IPS-18c (cell line): ENCODE results near the gene SPATA3.

Experiments
- H3K4me3 ChIP-seq: 2 replicates; pipeline ENCODE4 v1.7.0; 2013; ENCODE audit warnings: low read depth, mild to moderate bottlenecking, low read length, moderate library complexity; ENCODE audit not compliant: insufficient read depth
- H3K9me3 ChIP-seq: one replicate; pipeline ENCODE4 v1.6.1; 2013; ENCODE audit warnings: mild to moderate bottlenecking, low read length, moderate library complexity; ENCODE audit not compliant: control insufficient read depth, insufficient read depth

The SPATA3 gene

DNA sequence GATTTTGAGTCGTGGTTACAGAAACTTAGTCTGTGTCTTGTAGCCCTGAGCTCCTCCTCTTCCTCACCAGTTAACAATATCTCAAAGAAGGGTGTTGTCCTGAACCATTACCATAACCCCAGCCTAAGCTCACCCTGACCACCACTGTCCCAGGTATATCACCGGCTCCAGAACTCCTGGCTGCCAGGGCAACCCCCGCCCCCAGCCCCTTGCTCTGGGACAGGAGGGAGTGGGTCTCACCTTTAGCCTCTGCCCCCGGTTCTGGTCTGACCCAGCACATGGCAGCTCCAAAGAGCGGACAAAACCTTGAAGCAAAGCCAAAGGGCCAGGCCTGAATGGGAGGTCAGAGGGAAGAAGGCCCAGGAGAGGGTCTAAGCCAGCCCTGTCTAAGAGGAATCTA lies 55.2 kb downstream of the SPATA3 start:
- Histone ChIP-seq H3K9me3 (no peaks in the 10 kb centered on the region), H3K4me3 (no peak overlapping the region)

DNA sequence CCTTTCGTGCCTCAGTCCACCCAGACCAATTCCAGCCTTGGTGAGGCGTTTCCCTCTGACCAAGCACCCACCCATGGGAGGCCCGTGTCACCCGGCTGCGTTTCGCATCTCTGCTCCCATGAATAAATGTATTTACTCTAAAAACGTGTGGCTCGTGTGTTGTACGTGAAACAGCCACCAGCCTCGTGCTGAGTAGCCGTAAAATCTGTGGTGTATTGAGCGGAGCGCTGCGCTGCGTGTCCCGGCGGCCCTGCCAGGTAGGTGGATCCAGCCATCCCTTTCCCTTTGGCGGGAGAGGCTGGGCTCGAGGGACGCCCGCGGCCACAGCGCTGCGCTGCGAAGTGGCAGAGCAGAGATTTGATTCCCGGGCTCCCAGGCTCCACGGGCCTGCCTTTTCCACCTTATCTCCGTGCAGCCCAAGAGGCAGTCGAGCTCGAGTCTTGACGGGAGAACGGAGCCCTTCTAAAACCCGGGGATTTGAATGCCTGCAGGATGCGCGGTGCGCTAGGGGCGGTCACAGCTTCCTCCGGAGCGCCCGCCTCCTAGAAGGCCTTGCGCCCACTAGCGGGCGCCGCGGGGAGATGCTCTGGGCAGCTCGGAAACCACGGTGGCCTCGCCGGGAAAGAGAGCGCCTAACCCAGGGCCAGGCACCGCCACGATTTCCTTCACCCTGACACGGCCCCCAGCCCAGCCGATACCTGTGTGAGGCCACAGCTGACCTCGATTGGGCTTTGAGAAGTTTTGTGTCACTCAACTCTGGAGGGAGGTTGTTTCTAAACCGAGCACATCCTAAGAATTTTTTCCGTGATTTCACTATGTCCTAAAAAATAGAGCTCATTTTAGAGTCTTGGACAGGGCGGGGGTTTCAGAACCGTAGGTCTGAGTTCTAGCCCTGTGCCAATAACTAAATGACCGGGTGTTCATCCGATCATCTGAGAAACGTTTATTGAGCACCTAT lies 56.9 kb downstream of the SPATA3 start:
- peak overlapping the region; percentile 64 for H3K4me3 ChIP-seq
- no peaks in the 10 kb centered on the region for H3K9me3 ChIP-seq

DNA sequence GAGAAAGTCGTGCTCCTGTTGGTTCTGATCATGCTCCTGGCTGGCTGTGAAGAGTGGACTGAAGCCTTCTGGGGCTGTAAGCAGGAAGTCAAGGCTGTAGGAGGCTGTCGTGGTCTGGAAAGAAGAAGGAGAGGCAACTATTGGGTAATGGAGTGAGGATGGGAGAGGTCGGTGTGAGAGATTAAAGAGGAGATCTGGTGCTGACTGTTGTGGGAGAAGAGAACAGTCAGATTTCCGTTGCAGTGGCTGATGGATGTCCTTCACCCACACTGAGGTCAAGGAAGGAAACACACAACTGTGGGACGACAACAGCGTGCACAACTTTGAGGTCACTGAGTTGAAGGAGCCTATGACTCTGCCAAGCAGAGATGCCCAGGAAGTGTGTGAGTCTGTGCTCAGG lies 57.9 kb downstream of the SPATA3 start:
- H3K9me3 ChIP-seq: no peaks in the 10 kb centered on the region
- H3K4me3 ChIP-seq: no peak overlapping the region

DNA sequence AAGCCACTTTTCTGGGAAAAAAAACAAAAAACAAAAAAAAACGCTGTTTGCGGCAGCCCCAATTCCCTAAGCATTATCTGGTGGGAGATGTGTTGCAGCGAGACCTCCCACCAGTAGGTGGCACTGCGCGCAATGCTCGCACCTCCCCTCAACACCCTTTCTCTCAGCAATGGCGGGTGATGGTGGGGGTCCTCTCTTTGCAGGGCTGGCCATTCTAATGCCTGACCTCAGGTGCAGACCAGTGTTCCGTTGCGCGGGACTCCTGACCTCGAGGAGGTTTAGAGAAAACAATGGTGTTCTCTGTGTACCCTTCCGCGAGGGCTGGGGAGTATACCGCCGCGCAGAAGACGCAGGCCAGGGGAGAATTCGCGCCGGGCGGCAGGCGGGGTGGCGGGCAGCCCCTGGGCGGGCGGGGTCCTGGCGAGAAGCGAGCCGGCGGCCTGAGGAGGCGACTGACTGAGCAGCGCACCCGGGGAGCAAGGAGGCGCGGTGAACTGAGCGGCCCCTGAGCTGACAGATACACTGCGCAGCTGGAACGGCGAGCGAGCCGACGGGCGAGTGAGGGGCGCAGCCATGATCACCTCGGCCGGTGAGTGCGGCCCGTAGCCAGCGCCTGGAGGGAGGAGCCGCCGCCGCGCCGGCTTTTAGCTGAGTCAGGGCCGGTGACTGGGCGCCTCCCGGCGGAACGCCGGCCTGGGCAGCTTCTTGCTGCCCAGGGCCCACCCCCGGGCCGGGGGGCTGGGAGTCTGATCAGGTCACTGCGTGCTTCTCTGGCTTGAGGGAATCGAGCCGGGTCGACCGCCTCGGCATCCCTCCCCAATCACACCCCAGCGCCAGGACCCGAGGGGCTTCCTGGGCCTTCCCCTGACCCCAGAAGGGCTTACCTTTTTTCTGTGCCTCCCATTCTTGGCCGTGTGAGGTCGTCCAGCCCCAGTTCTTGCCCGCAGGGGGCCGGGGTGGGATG lies 60.8 kb downstream of the SPATA3 start, which contains the start of gene PSMD1:
TSS of gene PSMD1 (plus strand) at position 415 of the 964 bp plus-strand sequence. CDS start at position 574, 159 bp downstream.
- peak within 1 kb of the TSS; percentile 86 for H3K4me3 ChIP-seq
- no peaks in the 10 kb centered on the region for H3K9me3 ChIP-seq

DNA sequence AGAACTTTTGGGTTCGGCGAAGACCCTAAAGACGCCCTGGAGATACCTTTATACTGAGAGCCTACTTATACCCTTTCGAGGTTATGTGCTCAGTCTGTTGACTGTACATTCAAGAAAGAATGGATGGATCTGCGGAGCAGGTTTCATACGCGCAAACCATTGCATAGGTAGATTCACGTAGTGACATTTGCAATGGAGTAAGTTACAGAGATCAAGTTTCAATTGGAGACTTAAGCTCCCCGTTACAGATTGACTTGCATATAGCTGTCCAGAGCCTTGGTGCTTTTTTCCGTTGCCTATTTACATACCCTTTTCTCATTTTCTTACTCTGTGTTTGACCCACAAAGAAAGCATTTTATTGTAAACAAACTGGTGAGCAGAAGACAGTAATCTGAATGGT lies 61.7 kb downstream of the SPATA3 start:
- Histone ChIP-seq H3K4me3 (peak overlapping the region; percentile 86), H3K9me3 (no peaks in the 10 kb centered on the region)
